ENCODE measurements around the gene KDM4F. TPM values are rescaled to one million over a fixed set of nuclear protein-coding genes. Genes with fewer than 3 reads are reported as not detected.

Gene KDM4F
- total RNA-seq, 1 experiment from 2014 or later = not detected

- RAD21 ChIA-PET (ENCODE audit: low non-redundant PET in 1 of 2, low total read pairs in 2 of 2, uncharacterized antibody in 2 of 2, unreplicated experiment in 2 of 2) = interaction anchor here in 1 of 2 experiments (0.7 kb wide), 1 partner anchor 41 kb away, joined by 8 read pairs; no protein-coding TSS in a partner anchor
- peaks cover 51% of the 10 kb centered on the region; the same call in 1 of the 2 replicates for H3K79me2 ChIP-seq (ENCODE audit: insufficient read depth, low read length)
- no peak for TF ChIP-seq CBX3 (IDR thresholded peaks at IDR 0.05; ENCODE audit: low read depth)
- no peak for TF ChIP-seq SIN3A (IDR thresholded peaks at IDR 0.05; ENCODE audit: low read depth)
- TF ChIP-seq, protein P1, sequence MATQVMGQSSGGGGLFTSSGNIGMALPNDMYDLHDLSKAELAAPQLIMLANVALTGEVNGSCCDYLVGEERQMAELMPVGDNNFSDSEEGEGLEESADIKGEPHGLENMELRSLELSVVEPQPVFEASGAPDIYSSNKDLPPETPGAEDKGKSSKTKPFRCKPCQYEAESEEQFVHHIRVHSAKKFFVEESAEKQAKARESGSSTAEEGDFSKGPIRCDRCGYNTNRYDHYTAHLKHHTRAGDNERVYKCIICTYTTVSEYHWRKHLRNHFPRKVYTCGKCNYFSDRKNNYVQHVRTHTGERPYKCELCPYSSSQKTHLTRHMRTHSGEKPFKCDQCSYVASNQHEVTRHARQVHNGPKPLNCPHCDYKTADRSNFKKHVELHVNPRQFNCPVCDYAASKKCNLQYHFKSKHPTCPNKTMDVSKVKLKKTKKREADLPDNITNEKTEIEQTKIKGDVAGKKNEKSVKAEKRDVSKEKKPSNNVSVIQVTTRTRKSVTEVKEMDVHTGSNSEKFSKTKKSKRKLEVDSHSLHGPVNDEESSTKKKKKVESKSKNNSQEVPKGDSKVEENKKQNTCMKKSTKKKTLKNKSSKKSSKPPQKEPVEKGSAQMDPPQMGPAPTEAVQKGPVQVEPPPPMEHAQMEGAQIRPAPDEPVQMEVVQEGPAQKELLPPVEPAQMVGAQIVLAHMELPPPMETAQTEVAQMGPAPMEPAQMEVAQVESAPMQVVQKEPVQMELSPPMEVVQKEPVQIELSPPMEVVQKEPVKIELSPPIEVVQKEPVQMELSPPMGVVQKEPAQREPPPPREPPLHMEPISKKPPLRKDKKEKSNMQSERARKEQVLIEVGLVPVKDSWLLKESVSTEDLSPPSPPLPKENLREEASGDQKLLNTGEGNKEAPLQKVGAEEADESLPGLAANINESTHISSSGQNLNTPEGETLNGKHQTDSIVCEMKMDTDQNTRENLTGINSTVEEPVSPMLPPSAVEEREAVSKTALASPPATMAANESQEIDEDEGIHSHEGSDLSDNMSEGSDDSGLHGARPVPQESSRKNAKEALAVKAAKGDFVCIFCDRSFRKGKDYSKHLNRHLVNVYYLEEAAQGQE (IDR thresholded peaks at IDR 0.05; ENCODE audit: low read depth) = no peak
- TF ChIP-seq EZH2phosphoT487 (IDR thresholded peaks at IDR 0.05; ENCODE audit: borderline replicate concordance) = no peak
- TF ChIP-seq, protein P2, sequence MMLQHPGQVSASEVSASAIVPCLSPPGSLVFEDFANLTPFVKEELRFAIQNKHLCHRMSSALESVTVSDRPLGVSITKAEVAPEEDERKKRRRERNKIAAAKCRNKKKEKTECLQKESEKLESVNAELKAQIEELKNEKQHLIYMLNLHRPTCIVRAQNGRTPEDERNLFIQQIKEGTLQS (IDR thresholded peaks at IDR 0.05) = no peak
- no peak for TF ChIP-seq ZNF274 (IDR thresholded peaks at IDR 0.05; ENCODE audit: low read depth, low read length)
- TF ChIP-seq POLR2A (IDR thresholded peaks at IDR 0.05; ENCODE audit: borderline replicate concordance, extremely low read depth, insufficient read depth, insufficient read length) = no peak
- peak; percentile 15; the same call in 1 of the 2 replicates for TF ChIP-seq FOSL1 (IDR thresholded peaks at IDR 0.05; ENCODE audit: low read depth)
- TF ChIP-seq EGR1 (IDR thresholded peaks at IDR 0.05; ENCODE audit: low read depth) = no peak
- peak; percentile 59 for TF ChIP-seq JUND (IDR thresholded peaks at IDR 0.05)
- peak; percentile 18 for TF ChIP-seq ZBTB33 (IDR thresholded peaks at IDR 0.05; ENCODE audit: extremely low read depth, insufficient replicate concordance, low read length)
- 0 out of 2 replicates have a peak, but pooled peaks have one; percentile 17 for TF ChIP-seq RAD21 (IDR thresholded peaks at IDR 0.05; ENCODE audit: low read depth)
- TF ChIP-seq ELF1 (IDR thresholded peaks at IDR 0.05; ENCODE audit: borderline replicate concordance, low read depth) = no peak
- no peak for TF ChIP-seq EZH2 (IDR thresholded peaks at IDR 0.05)
- peak; percentile 26; the same call in 1 of the 2 replicates for TF ChIP-seq POLR2AphosphoS5 (IDR thresholded peaks at IDR 0.05; ENCODE audit: low read depth, low read length)
- no peak for TF ChIP-seq ZFX (IDR thresholded peaks at IDR 0.05)
- peak; percentile 66 for TF ChIP-seq SP1 (IDR thresholded peaks at IDR 0.05; ENCODE audit: low read depth)
- TF ChIP-seq, protein P3, sequence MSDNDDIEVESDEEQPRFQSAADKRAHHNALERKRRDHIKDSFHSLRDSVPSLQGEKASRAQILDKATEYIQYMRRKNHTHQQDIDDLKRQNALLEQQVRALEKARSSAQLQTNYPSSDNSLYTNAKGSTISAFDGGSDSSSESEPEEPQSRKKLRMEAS (IDR thresholded peaks at IDR 0.05) = 0 out of 2 replicates have a peak, but pooled peaks have one; percentile 52
- no peak for TF ChIP-seq TCF7L2 (IDR thresholded peaks at IDR 0.05; ENCODE audit: borderline replicate concordance, extremely low read depth, insufficient read depth, insufficient read length)
- TF ChIP-seq CEBPB (IDR thresholded peaks at IDR 0.05; ENCODE audit: low read depth) = peak; percentile 76
Observed at GRCh38 chr11:95095858-95096587, 46.8 kb downstream of the KDM4F start.

More at GRCh38 chr11:95095858-95096587, 46.8 kb downstream of the KDM4F start:
- H3K36me3 ChIP-seq (ENCODE audit: control insufficient read depth in 1 of 2, insufficient read depth in 2 of 2, low read length in 2 of 2) = no peaks in the 10 kb centered on the region
- H3K9ac ChIP-seq (ENCODE audit: low read length) = no peak overlapping the region
- peaks cover 46 to 56% of the 10 kb centered on the region in 2 experiments for H3K4me1 ChIP-seq (ENCODE audit: control insufficient read depth in 1 of 2, insufficient read depth in 2 of 2, low read length in 2 of 2)
- peak overlapping the region; percentile 12; the same call in 1 of the 2 replicates for H3K27ac ChIP-seq (ENCODE audit: low read depth, low read length)
- H3K27me3 ChIP-seq (ENCODE audit: insufficient read depth, low read length) = no peaks in the 10 kb centered on the region
- H4K20me1 ChIP-seq (ENCODE audit: insufficient read depth) = no peaks in the 10 kb centered on the region
- intact Hi-C loops (cut with micrococcal nuclease) = no loop called here
- no peak overlapping the region for H2AFZ ChIP-seq (ENCODE audit: low read depth, low read length, poor library complexity, severe bottlenecking)
- no peak for ATAC-seq
- BruUV-seq (replicated peaks) = no TSS peak
- H3K9me3 ChIP-seq (ENCODE audit: control insufficient read depth in 1 of 2, insufficient read depth in 1 of 2, low read depth in 1 of 2, low read length in 2 of 2) = no peaks in the 10 kb centered on the region
- POLR2A ChIA-PET = interaction anchor here (0.7 to 1.0 kb wide), 2 partner anchors 11 to 51 kb away, joined by 3 to 4 read pairs; no protein-coding TSS in a partner anchor
- CTCF ChIA-PET = no interaction called here
- DNase-seq (ENCODE audit: low read depth, low spot score) = no peak
- peak overlapping the region; percentile 57 for H3K4me2 ChIP-seq (ENCODE audit: low read length)
- peak overlapping the region in 1 of 2 experiments; percentile 5; a peak in 1 of 4 replicates for H3K4me3 ChIP-seq (replicated peaks in 1 of 2; ENCODE audit: low read depth in 1 of 2, low read length in 2 of 2)
- no peaks in the 10 kb centered on the region for H3K9me2 ChIP-seq (ENCODE audit: insufficient read depth)

Data from HCT116 (cell line).